ENCODE measurements around the gene ASIC2. TPM values are rescaled to one million over a fixed set of nuclear protein-coding genes. Genes with fewer than 3 reads are reported as not detected.

Gene ASIC2
- total and polyA plus RNA-seq, 5 donors, result not detected

DNA sequence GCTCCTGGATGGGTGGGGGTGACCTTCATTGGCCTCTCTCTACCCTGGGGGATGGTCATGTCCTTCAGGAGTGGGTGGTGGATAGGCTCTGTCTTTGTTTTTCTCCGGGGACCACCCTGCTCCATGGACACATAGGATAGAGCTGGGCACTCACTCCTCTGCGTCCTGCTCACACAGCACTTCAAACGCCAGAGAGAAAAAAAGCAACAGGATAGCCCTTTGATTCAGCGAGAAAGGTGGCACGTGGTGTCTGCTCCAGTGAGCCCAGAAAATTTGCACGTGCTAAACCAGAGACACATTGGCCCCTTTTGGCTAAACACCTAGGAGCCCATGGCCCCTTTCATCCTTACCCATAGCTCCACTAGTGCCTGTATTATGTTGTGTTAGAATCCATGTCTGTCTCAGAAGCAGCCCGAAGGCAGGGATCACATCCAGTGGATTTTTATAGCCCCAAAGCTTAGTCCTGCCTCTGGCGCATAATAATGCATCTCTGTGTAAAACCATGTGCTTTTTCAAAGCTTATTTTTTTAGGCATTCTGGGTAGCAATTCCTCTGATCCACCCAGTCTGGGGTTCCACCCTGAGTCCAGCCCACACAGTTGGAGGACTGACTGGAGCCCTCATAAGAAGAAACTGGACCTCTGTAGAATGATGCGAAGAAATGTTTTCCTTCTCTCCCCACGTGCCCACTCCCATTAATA is 90.1 kb downstream of the ASIC2 start:
- intact Hi-C loops (cut with DNase I), result no loop called here
- no peaks in the 10 kb centered on the region for H3K27me3 ChIP-seq (ENCODE audit: control insufficient read depth, insufficient read depth)
- 49% methylated on average over 10 of the region's 10 CpGs for WGBS

DNA sequence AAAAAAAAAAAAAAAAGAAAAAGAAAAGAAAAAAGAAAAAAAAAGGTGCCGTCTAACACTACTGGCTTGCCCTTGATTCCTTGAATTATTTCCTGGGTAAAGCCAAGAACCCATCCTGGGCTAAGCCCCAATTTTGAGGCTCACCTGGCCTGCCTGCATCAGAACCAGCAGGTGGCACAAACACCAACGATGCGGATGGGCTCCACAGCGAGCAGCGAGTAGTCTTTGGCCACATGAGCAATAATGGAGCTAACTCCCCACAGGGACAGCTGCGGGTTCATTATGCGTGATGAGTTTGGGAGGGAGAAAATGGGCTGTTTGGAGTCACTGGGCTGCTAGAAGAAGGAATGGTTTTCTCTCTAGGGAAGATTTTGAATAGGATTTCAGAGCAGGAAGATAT is 91.1 kb downstream of the ASIC2 start:
- H3K4me3 ChIP-seq (ENCODE audit: low read length), result no peak overlapping the region
- no peaks in the 10 kb centered on the region for H3K27me3 ChIP-seq (ENCODE audit: control insufficient read depth, insufficient read depth)
- no peaks in the 10 kb centered on the region for H3K9me3 ChIP-seq (ENCODE audit: control insufficient read depth, low read length)
- no peak for ATAC-seq
- no peaks in the 10 kb centered on the region for H3K4me1 ChIP-seq (ENCODE audit: control insufficient read depth, insufficient read depth, low read length)
- no peak for DNase-seq
- intact Hi-C loops (cut with DNase I), result no loop called here
- no peak overlapping the region for H3K27ac ChIP-seq (ENCODE audit: low read length)
- WGBS, result 71% methylated on average over 7 of the region's 7 CpGs

More for the DNA sequence above, 90.1 kb downstream of the ASIC2 start:
- DNase-seq, result no peak
- no peak for ATAC-seq
- Histone ChIP-seq H3K4me3 (ENCODE audit: low read length) (no peak overlapping the region), H3K4me1 (ENCODE audit: control insufficient read depth, insufficient read depth, low read length) (no peaks in the 10 kb centered on the region), H3K9me3 (ENCODE audit: control insufficient read depth, low read length) (no peaks in the 10 kb centered on the region), H3K27ac (ENCODE audit: low read length) (no peak overlapping the region)

- H3K27ac ChIP-seq (ENCODE audit: low read length), result no peak overlapping the region
These were observed 91.8 kb downstream of the ASIC2 start for GRCh38 chr17:33201283-33201682.

GRCh38 chr17:33200587-33200986 is 92.5 kb downstream of the ASIC2 start:
- intact Hi-C loops (cut with DNase I), result no loop called here
- Histone ChIP-seq H3K4me1 (ENCODE audit: control insufficient read depth, insufficient read depth, low read length) (no peaks in the 10 kb centered on the region), H3K27ac (ENCODE audit: low read length) (no peak overlapping the region), H3K9me3 (ENCODE audit: control insufficient read depth, low read length) (no peaks in the 10 kb centered on the region), H3K27me3 (ENCODE audit: control insufficient read depth, insufficient read depth) (no peaks in the 10 kb centered on the region), H3K4me3 (ENCODE audit: low read length) (no peak overlapping the region)
- DNase-seq (no peak), ATAC-seq (no peak)
- 14% methylated on average over 1 of the region's 1 CpG for WGBS

More at GRCh38 chr17:33201283-33201682, 91.8 kb downstream of the ASIC2 start:
- H3K9me3 ChIP-seq (ENCODE audit: control insufficient read depth, low read length), result no peaks in the 10 kb centered on the region
- H3K27me3 ChIP-seq (ENCODE audit: control insufficient read depth, insufficient read depth), result no peaks in the 10 kb centered on the region
- intact Hi-C loops (cut with DNase I), result no loop called here
- no peak overlapping the region for H3K4me3 ChIP-seq (ENCODE audit: low read length)
- DNase-seq, result no peak
- H3K4me1 ChIP-seq (ENCODE audit: control insufficient read depth, insufficient read depth, low read length), result no peaks in the 10 kb centered on the region
- 65% methylated on average over 4 of the region's 4 CpGs for WGBS
- no peak for ATAC-seq

DNA sequence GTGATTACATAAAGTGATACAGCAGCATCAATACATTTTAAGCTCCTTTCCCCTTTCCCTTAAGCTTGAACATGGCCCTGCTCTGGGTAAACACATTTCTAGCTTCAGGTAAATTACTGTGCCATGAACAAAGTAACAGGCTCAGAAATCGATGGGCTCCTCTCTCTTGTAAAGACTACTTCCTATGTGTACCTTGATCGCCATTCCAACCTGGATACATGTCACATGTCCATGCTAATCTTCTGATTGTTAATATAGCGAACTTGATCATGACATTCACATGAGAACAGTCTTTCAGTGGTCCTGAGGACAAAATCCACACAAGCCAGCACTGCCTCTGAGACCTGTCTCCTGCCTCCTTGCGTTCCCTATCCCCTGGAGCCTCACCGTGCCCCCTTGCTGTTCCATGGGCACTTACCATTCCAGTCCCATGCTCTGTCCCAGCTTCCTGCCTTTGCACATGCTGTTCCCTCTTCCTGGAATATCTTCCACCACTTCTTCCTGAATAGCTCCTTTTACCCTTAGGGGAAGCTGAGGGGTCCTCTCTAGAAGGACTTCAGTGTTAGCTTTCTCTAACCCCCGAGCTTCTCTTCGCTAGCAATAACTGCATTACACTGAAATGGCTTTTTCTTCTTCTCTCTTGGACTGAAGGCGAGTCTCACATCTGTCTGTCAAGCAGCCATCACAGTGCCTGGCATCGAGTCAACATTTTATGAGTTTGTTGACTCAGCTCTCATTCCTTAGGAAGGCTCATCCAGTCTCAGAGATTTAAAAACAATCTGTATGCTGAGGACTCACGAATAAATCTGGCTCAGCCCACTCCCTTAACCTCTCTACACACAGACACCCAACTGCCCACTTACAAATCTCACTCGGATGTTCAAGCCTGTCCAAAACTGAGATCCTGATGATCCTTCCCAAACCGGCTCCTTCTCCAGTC is 93.3 kb downstream of the ASIC2 start:
- intact Hi-C loops (cut with DNase I), result no loop called here
- no peaks in the 10 kb centered on the region for H3K27me3 ChIP-seq (ENCODE audit: control insufficient read depth, insufficient read depth)
- 67% methylated on average over 12 of the region's 12 CpGs for WGBS

DNA sequence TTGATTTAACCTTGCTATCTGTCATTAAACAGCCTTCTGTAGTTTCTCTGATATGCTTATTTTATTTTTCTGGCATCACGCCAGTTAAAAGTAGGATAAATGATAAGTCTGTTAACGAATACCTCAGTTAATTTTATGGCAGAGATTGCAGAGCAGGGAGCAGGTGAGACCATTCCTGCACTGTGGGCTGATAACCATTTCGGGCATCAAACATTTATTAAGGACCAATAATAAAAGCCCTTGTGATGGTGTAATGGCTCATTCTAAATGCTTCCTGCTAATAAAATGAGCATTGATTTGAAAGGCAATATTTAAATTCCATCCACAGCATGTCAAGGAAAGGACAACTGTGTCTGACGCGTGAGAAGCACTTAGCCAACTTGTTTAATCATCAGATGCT is 94.1 kb downstream of the ASIC2 start:
- no peaks in the 10 kb centered on the region for H3K4me1 ChIP-seq (ENCODE audit: control insufficient read depth, insufficient read depth, low read length)
- no peaks in the 10 kb centered on the region for H3K9me3 ChIP-seq (ENCODE audit: control insufficient read depth, low read length)
- no peak overlapping the region for H3K4me3 ChIP-seq (ENCODE audit: low read length)
- no peaks in the 10 kb centered on the region for H3K27me3 ChIP-seq (ENCODE audit: control insufficient read depth, insufficient read depth)
- no peak for DNase-seq
- no peak overlapping the region for H3K27ac ChIP-seq (ENCODE audit: low read length)
- intact Hi-C loops (cut with DNase I), result no loop called here
- WGBS, result 58% methylated on average over 5 of the region's 5 CpGs
- no peak for ATAC-seq

More for the DNA sequence above, 93.3 kb downstream of the ASIC2 start:
- Histone ChIP-seq H3K4me1 (ENCODE audit: control insufficient read depth, insufficient read depth, low read length) (no peaks in the 10 kb centered on the region), H3K9me3 (ENCODE audit: control insufficient read depth, low read length) (no peaks in the 10 kb centered on the region), H3K27ac (ENCODE audit: low read length) (no peak overlapping the region), H3K4me3 (ENCODE audit: low read length) (no peak overlapping the region)
- DNase-seq, result no peak
- ATAC-seq, result no peak

DNA sequence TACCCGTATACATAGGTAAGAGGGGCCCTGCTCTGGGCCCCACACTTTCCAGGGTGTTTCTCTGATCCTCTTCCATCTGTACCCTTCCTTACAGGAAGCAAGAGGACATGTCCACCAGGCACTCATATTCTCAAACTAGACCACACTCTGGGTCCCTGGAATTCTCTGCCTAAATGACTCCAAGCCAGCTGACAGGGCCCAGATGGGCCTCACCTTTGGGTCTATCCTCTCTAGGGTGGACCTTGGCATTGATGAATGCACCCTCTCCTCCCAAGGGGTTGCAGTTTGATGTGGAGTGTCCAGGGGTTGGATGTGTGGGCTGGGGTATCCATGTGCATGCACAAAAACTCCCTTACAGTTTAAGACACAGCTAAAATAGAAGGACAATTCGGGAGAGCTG is 95.8 kb downstream of the ASIC2 start:
- WGBS, result 80% methylated on average over 2 of the region's 2 CpGs
- Histone ChIP-seq H3K4me1 (ENCODE audit: control insufficient read depth, insufficient read depth, low read length) (no peaks in the 10 kb centered on the region), H3K4me3 (ENCODE audit: low read length) (no peak overlapping the region), H3K27me3 (ENCODE audit: control insufficient read depth, insufficient read depth) (no peaks in the 10 kb centered on the region), H3K9me3 (ENCODE audit: control insufficient read depth, low read length) (no peaks in the 10 kb centered on the region), H3K27ac (ENCODE audit: low read length) (no peak overlapping the region)
- DNase-seq, result no peak
- intact Hi-C loops (cut with DNase I), result no loop called here
- ATAC-seq, result no peak

DNA sequence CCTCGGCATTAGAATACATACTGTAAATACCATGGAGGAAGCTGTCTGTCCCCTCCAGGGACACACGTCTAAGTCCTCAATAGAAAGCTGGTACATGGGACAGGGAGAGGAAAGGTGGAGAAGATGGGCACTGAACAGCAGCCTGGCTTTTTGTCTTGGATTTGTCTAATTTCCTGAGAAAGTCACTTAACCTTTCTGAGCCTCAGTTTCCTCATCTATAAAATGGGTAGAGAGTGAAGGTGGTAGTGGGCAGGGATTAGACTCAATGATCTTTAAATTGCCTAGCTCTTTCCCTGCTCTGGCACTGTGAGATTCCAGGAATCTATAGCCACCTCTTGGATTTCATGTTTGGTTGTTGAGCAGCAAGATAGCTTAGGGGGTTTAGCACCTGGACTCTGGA is 96.2 kb downstream of the ASIC2 start:
- Histone ChIP-seq H3K4me1 (ENCODE audit: control insufficient read depth, insufficient read depth, low read length) (no peaks in the 10 kb centered on the region), H3K27ac (ENCODE audit: low read length) (no peak overlapping the region), H3K4me3 (ENCODE audit: low read length) (no peak overlapping the region), H3K9me3 (ENCODE audit: control insufficient read depth, low read length) (no peaks in the 10 kb centered on the region), H3K27me3 (ENCODE audit: control insufficient read depth, insufficient read depth) (no peaks in the 10 kb centered on the region)
- 61% methylated on average over 2 of the region's 2 CpGs for WGBS
- DNase-seq (no peak), ATAC-seq (no peak)
- intact Hi-C loops (cut with DNase I), result no loop called here

DNA sequence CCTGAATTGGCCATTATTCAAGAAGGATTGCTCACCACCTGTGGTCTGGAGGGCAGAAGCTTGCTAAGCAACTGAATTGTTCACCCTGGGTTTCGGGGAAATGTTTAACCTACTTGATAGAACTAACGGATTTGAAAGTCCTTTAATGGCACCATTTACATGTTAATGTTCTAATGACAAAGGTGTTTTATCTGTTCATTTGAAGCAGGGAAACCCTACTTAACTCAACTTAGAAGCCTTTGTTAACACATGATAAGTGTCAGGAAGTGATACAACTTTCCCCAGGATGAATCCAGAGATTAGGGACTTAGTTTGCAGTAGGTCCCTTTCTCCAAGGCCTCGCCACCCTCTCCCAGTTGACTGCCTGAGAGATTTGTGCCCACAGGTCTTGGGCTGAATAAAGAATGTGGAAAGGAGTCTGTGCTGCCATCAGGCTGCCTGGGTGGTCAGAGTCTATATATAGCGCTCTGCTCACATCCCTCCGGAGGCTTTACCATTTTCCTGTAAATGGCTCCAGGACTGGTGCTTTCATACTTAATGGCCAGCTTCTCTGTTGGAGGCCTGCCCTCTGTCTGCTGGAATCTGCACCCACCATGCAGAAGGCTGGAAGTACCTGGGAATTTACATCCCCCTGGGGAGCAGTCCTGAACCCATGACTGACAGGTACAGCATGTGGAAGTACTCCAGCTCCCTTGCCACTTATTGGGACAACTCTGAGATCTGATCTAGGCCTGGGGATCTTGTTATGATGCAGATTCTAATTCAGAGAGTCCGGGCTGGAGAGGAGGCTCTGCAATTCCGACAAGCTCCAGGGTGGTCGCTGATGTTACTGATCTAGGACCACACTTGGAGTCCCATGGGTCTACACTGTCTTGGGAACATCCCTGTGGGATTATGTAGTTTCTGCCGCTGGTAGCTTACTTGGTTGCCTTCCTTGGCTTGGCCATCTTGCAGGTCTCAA is 99.9 kb downstream of the ASIC2 start:
- 51% methylated on average over 9 of the region's 9 CpGs for WGBS
- no peak for ATAC-seq

GRCh38 chr17:33183487-33184026 is 109.5 kb downstream of the ASIC2 start:
- Histone ChIP-seq H3K4me1 (ENCODE audit: control insufficient read depth, insufficient read depth, low read length) (no peaks in the 10 kb centered on the region), H3K9me3 (ENCODE audit: control insufficient read depth, low read length) (no peaks in the 10 kb centered on the region), H3K4me3 (ENCODE audit: low read length) (no peak overlapping the region), H3K27ac (ENCODE audit: low read length) (no peak overlapping the region), H3K27me3 (ENCODE audit: control insufficient read depth, insufficient read depth) (no peaks in the 10 kb centered on the region)
- DNase-seq (no peak), ATAC-seq (no peak)
- intact Hi-C loops (cut with DNase I), result no loop called here
- 73% methylated on average over 4 of the region's 4 CpGs for WGBS

More for the DNA sequence above, 99.9 kb downstream of the ASIC2 start:
- DNase-seq, result no peak
- H3K27ac ChIP-seq (ENCODE audit: low read length), result no peak overlapping the region
- H3K9me3 ChIP-seq (ENCODE audit: control insufficient read depth, low read length), result no peaks in the 10 kb centered on the region
- no peaks in the 10 kb centered on the region for H3K27me3 ChIP-seq (ENCODE audit: control insufficient read depth, insufficient read depth)
- no peaks in the 10 kb centered on the region for H3K4me1 ChIP-seq (ENCODE audit: control insufficient read depth, insufficient read depth, low read length)
- intact Hi-C loops (cut with DNase I), result no loop called here
- H3K4me3 ChIP-seq (ENCODE audit: low read length), result no peak overlapping the region

Data from right cardiac atrium (tissue), 5 donors.